ENCODE data around the gene BRD2. TPM values are rescaled to one million over a fixed set of nuclear protein-coding genes. Genes with fewer than 3 reads are reported as not detected.

BRD2 gene
- total and polyA plus RNA-seq, 2 of the 4 experiments (the other 2 are of a cell fraction): 99.5 to 144 TPM

- no peak for TF ChIP-seq BHLHE40 (IDR thresholded peaks at IDR 0.05; ENCODE audit: low read depth, low read length)
Measured at GRCh38 chr6:32976334-32977069, 8.1 kb downstream of the BRD2 start (continued).

- Histone ChIP-seq H3K79me1 (ENCODE audit: low read depth in 1 of 2, low read length in 2 of 2) (peaks cover 42 to 57% of the 10 kb centered on the region in 2 experiments), H3K27ac (ENCODE audit: insufficient read depth, low read length) (no peak overlapping the region), H4K20me1 (ENCODE audit: insufficient read depth, low read length) (peaks cover 98% of the 10 kb centered on the region), H3K4me2 (ENCODE audit: low read depth, low read length) (peak overlapping the region; percentile 11; the same call in 1 of the 2 replicates), H3K36me3 (ENCODE audit: control insufficient read depth, insufficient read depth, low read length) (peaks cover 75% of the 10 kb centered on the region), H2BK15ac (ENCODE audit: low read depth, low read length) (no peak overlapping the region), H2AK5ac (ENCODE audit: low read depth, low read length) (no peak overlapping the region), H3K9me1 (ENCODE audit: insufficient read depth, low read length) (peaks cover 9% of the 10 kb centered on the region), H4K5ac (ENCODE audit: low read depth, low read length) (no peak overlapping the region), H3K18ac (ENCODE audit: low read depth, low read length) (no peak overlapping the region), H3K4ac (ENCODE audit: low read depth, low read length) (no peak overlapping the region), H2BK120ac (ENCODE audit: low read depth, low read length) (no peak overlapping the region), H3K14ac (replicated peaks; ENCODE audit: low read depth, low read length) (no peak overlapping the region), H3K9me3 (ENCODE audit: control insufficient read depth, insufficient read depth, low read length) (no peaks in the 10 kb centered on the region), H3K4me1 (ENCODE audit: control insufficient read depth, insufficient read depth, low read length) (peaks cover 6% of the 10 kb centered on the region; the same call in 1 of the 2 replicates), H2AK9ac (replicated peaks; ENCODE audit: low read depth, low read length, poor library complexity) (no peak overlapping the region), H3K9ac (ENCODE audit: low read depth, low read length) (no peak overlapping the region), H2BK5ac (ENCODE audit: low read depth, low read length, poor library complexity, severe bottlenecking) (no peak overlapping the region), H4K8ac (ENCODE audit: low read depth in 2 of 2, low read length in 2 of 2) (no peak overlapping the region), H3K27me3 (ENCODE audit: control insufficient read depth, insufficient read depth, low read length) (no peaks in the 10 kb centered on the region), H2BK20ac (ENCODE audit: low read depth, low read length) (no peak overlapping the region), H3K23ac (ENCODE audit: low read depth, low read length) (peak overlapping the region; percentile 14; the same call in 1 of the 2 replicates), H3K4me3 (ENCODE audit: insufficient read depth, low read depth, low read length) (no peak overlapping the region), H2AFZ (replicated peaks; ENCODE audit: low read length, poor library complexity) (no peak overlapping the region), H3K56ac (ENCODE audit: extremely low read depth, insufficient read depth, low read length) (no peak overlapping the region), H4K91ac (ENCODE audit: insufficient read depth, low read depth, low read length) (no peak overlapping the region)
- no peak for TF ChIP-seq NFE2L2 (IDR thresholded peaks at IDR 0.05; ENCODE audit: low read depth, low read length)
- TF ChIP-seq POLR2A (IDR thresholded peaks at IDR 0.05; ENCODE audit: low read depth, low read length): no peak
- TF ChIP-seq RAD21 (IDR thresholded peaks at IDR 0.05; ENCODE audit: low read length): no peak
- no peak for TF ChIP-seq FOS (IDR thresholded peaks at IDR 0.05; ENCODE audit: low read depth, low read length)
- no peak for TF ChIP-seq RFX5 (IDR thresholded peaks at IDR 0.05; ENCODE audit: low read depth, low read length)
- no peak for TF ChIP-seq BHLHE40 (IDR thresholded peaks at IDR 0.05; ENCODE audit: low read depth, low read length)
- no peak for TF ChIP-seq MXI1 (IDR thresholded peaks at IDR 0.05; ENCODE audit: borderline replicate concordance, low read depth, low read length)
- no peak for TF ChIP-seq USF2 (IDR thresholded peaks at IDR 0.05; ENCODE audit: low read depth, low read length)
- no TSS peak for BruUV-seq (replicated peaks)
- POLR2A ChIA-PET (ENCODE audit: unreplicated experiment): no interaction called here
- DNase-seq: no peak
- intact Hi-C loops (cut with micrococcal nuclease): no loop called here
- WGBS, 2 experiments (ENCODE audit: extremely low coverage in 2 of 2, insufficient read length in 1 of 2): 67% methylated on average over 3 of the region's 10 CpGs; no CpG with 5 or more reads in 1 of the 2 experiments
- CTCF ChIA-PET: interaction anchor here (1.9 kb wide), 1 partner anchor 91 kb away, joined by 4 read pairs; no protein-coding TSS in a partner anchor
- dilution Hi-C loops (cut with HindIII; ENCODE audit: low sequenced_read_pairs, unreplicated experiment): no loop called here
- in situ Hi-C loops (cut with MboI; ENCODE audit: low sequenced_read_pairs): loop anchor here (5.0 kb wide), 1 partner anchor 40 kb away; no protein-coding TSS in a partner anchor
- no peak for ATAC-seq (ENCODE audit: low read depth)
Measured at GRCh38 chr6:32977272-32977952, 9.0 kb downstream of the BRD2 start.
